NCI-H1930 (cell line): ENCODE measurements around the gene PTPRT.

Source experiments
- DNase-seq, 2 experiments: peaks; one replicate each; lab custom pipeline; 2025; lab: John Stamatoyannopoulos, UW

The PTPRT gene

DNA sequence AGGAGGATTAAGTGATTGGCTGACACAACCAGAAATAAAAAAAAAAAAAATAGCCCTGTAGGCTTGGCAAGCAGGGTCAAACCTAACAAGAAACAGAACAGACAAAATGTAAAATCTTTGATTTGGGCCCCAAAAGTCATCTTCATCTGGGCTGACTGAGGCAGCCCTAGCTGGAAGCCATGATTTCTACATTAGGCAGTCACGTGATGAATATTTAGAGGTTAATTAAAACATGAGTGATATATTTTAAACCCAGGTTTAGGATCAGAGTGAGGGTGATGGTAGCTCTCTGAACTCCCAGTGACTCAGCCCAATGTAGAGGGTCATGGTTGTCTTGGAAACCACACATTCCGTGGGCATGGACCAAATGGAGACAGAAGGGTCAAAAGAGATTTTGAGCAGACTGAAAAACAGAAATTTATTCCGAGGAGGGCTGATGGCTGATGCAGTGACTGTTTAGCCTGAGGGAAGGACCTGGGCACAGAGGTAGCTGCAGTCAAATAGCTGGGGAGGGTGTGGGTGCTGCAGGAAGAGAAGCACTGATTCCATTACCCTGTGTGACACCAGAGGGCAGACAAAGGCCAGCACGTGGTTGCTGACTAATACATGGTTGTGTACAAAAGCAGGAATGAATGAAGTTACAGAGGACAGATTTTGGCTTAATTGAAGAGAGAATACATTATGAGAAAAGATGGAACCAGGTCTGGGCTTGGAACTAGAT lies 998.4 kb downstream of the PTPRT start:
- DNase-seq, result no peak

- DNase-seq, result no peak
Measured at GRCh38 chr20:42190084-42190483, 999.6 kb downstream of the PTPRT start.

- DNase-seq, result no peak
Measured at GRCh38 chr20:42186337-42186736, 1003.4 kb downstream of the PTPRT start.

DNA sequence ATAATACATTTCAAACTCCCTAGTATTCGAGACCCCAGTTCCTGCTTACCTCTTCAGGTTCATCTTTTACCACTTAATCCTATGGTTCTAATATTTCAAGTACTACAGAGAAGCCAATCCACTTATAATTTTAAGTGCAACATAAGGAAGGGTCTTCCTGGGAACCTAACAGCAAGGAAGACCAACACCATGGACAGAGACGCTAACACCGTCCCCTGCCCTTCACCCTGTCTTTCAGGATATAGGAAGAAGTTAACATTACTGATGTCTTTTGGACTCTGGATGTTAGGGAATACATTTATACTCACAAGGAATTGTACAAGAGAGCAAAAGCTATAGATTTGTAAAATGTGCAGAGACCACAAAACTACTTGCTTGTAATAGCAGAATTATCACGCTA lies 1006.6 kb downstream of the PTPRT start:
- no peak for DNase-seq

DNA sequence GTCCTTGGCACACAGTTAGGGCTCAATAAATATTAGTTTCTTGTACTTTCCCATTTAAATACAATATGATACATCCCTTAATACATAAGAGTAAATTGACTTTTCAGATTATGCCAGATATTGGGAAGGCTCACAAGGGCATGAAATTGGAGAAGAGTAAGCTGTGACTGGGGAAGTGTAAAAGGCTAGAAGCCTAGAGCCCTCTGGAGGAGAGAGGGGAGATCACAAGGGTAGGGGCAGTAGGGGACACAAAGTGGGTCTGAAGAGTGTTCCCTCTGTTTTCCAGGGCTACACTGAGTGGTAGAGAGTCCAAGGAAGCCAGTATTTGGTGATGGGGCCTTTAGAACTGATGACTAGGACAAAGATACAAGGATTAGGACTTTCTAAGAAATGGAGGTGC lies 1008.6 kb downstream of the PTPRT start:
- DNase-seq, result no peak

DNA sequence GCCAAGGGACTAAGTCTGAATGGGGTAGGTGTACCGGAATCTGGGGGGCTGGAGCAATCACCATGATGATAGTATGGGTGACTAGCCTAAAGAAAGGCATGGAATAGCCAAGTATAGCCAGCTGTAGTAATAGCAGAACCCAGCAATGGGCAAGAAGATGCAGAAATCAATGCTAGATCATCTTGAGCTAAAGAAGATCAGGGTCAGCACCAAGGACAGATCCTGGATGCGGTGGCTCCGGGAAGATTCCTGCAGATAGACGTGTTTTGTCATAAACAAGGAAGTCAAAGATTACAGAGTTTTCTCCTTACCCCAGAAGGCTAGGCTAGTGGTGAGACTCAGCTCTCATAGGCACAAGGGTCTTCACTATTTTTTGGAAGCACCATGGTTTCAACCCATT lies 1009.9 kb downstream of the PTPRT start:
- no peak for DNase-seq

DNA sequence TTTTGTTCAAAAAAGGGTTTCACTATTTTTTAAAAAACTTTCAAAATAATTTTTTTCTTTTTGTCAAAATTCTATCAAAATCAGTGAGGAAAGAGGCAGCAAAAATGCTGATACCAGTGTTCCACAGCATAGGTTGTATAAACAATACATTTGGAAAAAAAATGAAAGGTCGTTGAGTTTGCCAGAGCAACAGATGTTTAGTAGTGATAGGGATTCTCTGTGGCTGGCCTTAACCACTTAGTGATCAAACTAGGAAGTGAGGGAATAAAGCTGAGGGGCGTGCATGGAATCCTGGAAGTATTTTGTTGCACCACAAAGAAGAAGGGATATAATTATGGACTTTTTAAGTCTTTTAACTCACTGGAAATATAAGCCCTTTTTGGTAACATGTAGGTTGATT lies 1016.3 kb downstream of the PTPRT start:
- no peak for DNase-seq

GRCh38 chr20:42164121-42164890 lies 1025.4 kb downstream of the PTPRT start:
- no peak for DNase-seq

DNA sequence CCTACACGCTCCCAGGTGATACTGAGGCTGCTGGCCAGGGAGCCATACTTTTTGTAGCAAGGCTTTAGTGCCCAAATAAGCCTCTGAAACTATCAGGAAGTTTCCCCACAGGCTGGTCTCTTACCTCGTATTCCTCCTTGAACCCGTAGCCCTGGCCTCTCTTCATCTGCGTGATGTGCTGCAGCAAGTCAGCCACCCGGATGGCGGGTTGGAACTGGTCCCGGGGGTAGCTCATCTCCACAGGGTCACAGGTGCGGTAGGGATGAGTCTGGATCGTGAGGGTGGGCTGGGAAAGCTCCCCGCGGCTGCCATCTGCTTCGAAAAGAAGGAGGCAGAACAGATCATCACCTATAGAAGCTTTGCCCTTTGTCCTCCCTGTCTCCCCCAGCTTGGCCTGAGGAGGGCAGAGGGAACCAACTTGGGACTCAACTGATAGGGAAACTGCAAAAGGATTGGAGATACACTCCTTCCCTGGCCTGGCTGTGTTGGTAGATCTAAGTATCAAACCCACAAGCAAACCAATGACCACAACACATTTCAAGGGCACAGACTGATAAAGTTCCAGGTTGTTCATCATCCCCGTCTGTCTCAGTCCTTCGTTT lies 1028.4 kb downstream of the PTPRT start:
- DNase-seq, result no peak

DNA sequence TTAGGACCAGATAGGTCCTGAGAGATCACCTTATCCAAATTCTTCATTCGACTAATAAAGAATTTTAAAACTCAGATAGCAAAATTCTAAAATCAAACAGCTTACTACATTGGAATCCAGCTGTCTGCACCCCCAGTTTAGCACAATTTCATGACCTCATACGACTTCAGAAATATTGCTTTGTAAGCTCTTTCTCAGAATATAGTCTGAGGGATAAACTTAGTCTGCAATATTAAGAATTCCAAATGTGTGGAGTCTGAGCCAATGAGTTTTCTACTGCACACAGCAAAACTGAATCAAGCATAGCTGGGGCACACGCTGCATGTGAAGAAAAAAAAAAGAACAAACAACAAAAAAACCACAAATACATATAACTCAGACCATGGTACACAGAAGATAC lies 1029.9 kb downstream of the PTPRT start:
- no peak for DNase-seq

- DNase-seq, result no peak
Measured at GRCh38 chr20:42158272-42158671, 1031.4 kb downstream of the PTPRT start.

- DNase-seq, result no peak
Measured at GRCh38 chr20:42155586-42155985, 1034.1 kb downstream of the PTPRT start.

DNA sequence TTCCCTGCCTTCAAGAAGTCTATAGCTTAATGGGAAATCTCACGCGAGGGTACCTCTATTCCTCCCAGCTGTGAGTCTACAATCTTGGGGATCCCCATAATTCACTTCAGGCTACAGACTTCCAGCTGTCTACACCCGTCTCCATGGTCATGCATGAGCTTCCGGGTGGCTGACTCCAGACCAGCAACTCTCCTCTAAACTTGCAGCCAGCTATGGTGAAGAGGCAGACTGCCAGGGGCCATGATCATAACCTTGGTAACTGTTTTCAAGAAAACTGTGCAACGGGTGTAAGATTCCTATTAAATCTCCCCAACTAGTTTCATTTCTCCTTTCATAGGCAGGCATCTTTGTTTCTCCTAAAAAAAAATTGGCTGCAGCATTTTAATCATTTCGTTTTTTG lies 1037.1 kb downstream of the PTPRT start:
- DNase-seq, result no peak

DNA sequence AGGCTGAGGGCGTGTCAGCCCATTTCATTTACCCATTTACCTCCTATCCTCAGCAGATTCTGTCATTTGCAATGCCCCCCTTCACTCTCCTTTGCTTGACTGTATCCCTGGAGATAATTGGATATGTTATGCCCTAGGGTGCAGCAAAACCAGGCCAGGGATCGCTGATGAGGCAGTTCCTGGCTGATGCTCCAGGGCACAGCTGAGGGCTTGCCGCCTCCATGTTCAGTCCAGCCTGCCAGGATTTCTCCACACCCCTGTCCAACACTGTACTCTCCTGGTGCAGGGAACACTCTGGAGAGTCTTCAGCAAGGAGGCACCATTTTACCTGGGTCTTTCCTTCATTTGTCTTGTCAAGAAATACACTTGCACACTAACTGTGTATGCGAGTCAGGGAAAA lies 1039.5 kb downstream of the PTPRT start:
- no peak for DNase-seq

- DNase-seq, result no peak
Measured at GRCh38 chr20:42138729-42139128, 1051.0 kb downstream of the PTPRT start.

GRCh38 chr20:42134265-42135098 lies 1055.2 kb downstream of the PTPRT start:
- DNase-seq, result no peak

DNA sequence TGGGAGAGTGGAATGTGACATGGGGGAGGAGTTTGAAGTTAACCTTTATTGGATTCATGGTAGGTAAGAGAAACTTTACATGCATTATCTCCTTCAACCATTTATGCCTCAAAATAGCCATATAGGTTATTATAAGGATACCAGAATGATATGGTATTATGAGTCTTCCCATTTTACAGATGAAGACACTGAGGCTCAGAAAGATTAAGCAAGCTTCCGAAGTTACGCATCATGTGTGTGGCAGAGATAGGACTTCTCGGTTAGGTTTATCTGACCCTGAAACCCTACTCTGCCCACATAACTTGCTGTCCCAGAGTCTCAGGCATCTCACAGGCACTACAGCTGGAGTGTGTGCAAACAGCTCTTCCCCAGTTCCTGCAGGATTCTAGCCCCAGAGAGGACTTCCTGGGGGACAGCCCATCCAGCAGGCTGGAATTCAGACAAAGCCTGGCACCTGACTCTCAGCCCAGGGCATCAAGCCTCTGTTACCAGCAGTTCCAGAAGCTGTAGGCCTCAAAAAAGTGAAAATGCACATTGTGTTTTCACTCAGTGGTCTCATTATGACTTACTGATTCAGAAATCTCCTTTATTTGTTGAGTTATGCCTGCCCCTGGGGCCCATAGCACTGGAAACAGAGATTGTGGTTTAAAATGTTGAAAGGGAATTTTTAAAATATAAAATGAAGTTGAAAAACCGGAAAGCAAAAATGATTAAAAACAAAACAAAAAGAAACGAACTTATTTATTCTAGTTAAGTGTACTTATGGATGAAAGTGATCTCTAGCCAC lies 1058.7 kb downstream of the PTPRT start:
- DNase-seq, result no peak

- DNase-seq, result no peak
Measured at GRCh38 chr20:42125426-42125825, 1064.3 kb downstream of the PTPRT start.

DNA sequence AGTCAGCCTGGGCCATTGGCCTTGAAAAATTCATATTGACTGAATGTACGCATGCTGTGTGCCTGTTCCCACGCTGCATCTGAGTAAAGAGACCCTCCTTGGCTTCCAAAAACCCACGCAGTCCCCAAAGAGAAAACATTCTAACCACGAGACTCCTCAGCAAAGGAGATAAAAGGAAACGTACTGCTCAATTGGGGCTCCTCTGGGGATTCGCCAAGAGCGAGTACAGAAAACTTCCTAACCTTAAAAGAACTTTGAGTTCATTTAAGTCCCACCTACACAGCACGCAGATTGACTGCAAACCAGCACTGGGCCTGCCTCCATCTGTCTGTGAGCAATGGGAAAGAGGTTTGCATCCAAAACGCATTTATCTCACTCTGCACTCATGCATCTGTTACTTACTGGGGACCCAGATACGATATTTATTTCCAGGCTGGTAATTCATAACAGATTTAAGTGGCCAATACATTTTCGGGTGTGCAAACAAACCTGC lies 1065.7 kb downstream of the PTPRT start:
- DNase-seq, result no peak

DNA sequence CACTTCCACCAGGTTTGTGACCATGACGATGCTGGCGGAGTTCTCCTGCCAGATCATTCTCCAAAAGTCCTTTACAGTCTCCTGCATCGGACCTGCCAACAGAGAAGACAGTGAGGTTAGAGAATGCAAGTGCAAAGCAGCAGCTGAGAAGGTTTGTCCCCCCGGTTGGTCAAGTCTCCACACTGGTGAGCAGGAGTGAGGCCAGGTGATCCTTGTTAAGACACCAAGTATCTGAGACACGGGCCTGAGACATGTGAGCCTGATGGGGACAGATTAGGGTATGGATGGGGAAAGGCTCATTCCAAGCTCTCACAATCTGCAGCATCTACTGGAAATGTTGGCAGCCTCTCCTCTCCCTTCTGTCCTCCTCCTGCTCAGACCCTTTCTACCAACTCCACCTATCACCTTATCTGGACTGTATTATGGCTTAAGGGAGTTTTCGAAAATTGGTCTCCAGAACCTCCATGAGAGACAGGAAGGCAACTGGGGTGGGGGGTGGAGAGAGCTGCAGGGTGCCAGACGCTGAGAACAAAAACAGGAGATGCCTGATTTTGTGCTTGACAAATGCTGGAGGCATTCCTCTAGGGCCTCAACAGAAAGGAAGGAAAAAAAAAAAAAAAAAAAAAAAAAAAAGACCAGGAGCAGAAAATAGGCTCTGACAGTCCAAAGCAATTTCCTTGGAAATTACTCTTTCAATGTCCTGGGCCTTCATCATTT lies 1071.1 kb downstream of the PTPRT start:
- DNase-seq, result no peak

- no peak for DNase-seq
Measured at GRCh38 chr20:42118001-42118400, 1071.7 kb downstream of the PTPRT start.
